Measurements from ENCODE around the gene TRPC4.

- TF ChIP-seq CTCF (conservative IDR thresholded peaks at IDR 0.05; ENCODE audit: low read length) (no peak), EZH2phosphoT487 (IDR thresholded peaks at IDR 0.05; ENCODE audit: borderline replicate concordance) (no peak)
Observed at GRCh38 chr13:37886879-37887278, 17.3 kb upstream of the TRPC4 start.
